Erythroblast (primary cell): Measurements from ENCODE around the gene FBXO31.

Experiments
- GATA1 ChIP-seq: IDR thresholded peaks from 2 replicates; pipeline ENCODE4 v1.6.1; 2011; ENCODE audit warnings: low read depth, mild to moderate bottlenecking, control low read depth, low read length, moderate library complexity
- POLR2A ChIP-seq: IDR thresholded peaks from 2 replicates; pipeline ENCODE4 v1.6.1; 2011; ENCODE audit warnings: mild to moderate bottlenecking, low read length

GRCh38 chr16:87417528-87417910 lies 33.9 kb upstream of the FBXO31 start:
- TF ChIP-seq POLR2A (no peak), GATA1 (no peak)
